Gastroesophageal sphincter (tissue), 3 donors: ENCODE measurements around the gene DYNC1LI2.

Experiments used
- POLR2A ChIP-seq, 2 donors: fragments of 450-650 bp; IDR thresholded peaks; one replicate each; pipeline ENCODE4 v1.6.1; 2017; ENCODE audit warnings: antibody characterized with exemption in 2 of 2, mild to moderate bottlenecking in 2 of 2, moderate library complexity in 1 of 2
- POLR2AphosphoS5 ChIP-seq: sonication (generic); formaldehyde crosslinking; IDR thresholded peaks from one replicate; pipeline ENCODE4 v1.6.1; 2017; ENCODE audit warnings: antibody characterized with exemption
- TF ChIP-seq, protein P1 (sequence below), 4 experiments: fragments of 200-600 bp in 2 of 4; fragments of 450-650 bp in 2 of 4; sonication (generic) in 1 of 4; IDR thresholded peaks; one replicate each; pipeline ENCODE4 v1.5.1; 2017 to 2019; ENCODE audit warnings: antibody characterized with exemption in 4 of 4, mild to moderate bottlenecking in 2 of 4, moderate library complexity in 2 of 4

GRCh38 chr16:66774981-66775380, 23.6 kb upstream of the DYNC1LI2 start:
- TF ChIP-seq, protein P1, sequence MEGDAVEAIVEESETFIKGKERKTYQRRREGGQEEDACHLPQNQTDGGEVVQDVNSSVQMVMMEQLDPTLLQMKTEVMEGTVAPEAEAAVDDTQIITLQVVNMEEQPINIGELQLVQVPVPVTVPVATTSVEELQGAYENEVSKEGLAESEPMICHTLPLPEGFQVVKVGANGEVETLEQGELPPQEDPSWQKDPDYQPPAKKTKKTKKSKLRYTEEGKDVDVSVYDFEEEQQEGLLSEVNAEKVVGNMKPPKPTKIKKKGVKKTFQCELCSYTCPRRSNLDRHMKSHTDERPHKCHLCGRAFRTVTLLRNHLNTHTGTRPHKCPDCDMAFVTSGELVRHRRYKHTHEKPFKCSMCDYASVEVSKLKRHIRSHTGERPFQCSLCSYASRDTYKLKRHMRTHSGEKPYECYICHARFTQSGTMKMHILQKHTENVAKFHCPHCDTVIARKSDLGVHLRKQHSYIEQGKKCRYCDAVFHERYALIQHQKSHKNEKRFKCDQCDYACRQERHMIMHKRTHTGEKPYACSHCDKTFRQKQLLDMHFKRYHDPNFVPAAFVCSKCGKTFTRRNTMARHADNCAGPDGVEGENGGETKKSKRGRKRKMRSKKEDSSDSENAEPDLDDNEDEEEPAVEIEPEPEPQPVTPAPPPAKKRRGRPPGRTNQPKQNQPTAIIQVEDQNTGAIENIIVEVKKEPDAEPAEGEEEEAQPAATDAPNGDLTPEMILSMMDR (IDR thresholded peaks at IDR 0.05), result no peak
- no peak for TF ChIP-seq POLR2AphosphoS5
- TF ChIP-seq POLR2A (IDR thresholded peaks at IDR 0.05), result no peak
